GM19239 (cell line): ENCODE results near the gene LNPEP.
A peak's percentile ranks its signal among the peaks of the same experiment; 100 is the strongest.

Experiments used
- DNase-seq: peaks from one replicate; pipeline ENCODE4 v3.0.0; 2011; ENCODE audit warnings: low spot score; ENCODE audit not compliant: insufficient read length
- FAIRE-seq: peaks from 2 replicates; lab custom pipeline; 2011; peaks lifted over from hg19 to GRCh38; lab: Jason Lieb, UNC

Gene LNPEP

DNA sequence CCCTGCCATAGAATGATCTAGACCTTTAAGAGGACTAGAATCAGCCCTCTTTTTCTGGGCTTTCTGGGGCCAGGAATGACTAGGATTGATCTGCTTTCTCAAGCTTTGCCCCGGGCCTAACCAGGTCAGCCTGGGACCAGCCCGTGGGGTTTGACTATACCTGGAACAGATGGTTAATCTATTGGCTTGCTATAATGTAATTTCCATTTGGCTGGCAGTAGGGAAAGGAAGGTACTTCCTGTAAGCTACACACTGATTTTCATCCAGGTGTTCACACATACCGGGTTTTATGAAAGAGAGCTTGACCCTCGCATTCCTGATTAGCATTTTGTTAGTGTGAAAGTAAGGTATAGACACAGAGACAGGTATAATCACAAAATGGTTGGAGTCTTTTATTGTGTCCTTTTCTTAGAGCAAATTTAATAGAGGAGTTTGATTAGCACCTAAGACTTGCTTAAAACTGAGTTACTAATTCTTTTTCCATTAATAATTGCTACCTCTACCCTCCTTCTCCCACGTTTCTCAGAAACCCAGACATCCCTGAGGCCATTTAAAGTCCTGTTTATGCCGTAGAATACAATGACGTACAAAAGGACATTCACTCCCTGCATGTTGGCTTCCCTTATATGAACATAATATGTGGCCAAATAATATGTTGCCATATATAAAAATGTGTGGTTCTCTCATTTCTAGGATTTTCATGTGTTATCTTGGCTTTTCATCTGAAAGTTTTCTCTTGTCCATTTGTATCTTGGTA is 17.3 kb downstream of the LNPEP start:
- DNase-seq (no peak), FAIRE-seq (no peak)

DNA sequence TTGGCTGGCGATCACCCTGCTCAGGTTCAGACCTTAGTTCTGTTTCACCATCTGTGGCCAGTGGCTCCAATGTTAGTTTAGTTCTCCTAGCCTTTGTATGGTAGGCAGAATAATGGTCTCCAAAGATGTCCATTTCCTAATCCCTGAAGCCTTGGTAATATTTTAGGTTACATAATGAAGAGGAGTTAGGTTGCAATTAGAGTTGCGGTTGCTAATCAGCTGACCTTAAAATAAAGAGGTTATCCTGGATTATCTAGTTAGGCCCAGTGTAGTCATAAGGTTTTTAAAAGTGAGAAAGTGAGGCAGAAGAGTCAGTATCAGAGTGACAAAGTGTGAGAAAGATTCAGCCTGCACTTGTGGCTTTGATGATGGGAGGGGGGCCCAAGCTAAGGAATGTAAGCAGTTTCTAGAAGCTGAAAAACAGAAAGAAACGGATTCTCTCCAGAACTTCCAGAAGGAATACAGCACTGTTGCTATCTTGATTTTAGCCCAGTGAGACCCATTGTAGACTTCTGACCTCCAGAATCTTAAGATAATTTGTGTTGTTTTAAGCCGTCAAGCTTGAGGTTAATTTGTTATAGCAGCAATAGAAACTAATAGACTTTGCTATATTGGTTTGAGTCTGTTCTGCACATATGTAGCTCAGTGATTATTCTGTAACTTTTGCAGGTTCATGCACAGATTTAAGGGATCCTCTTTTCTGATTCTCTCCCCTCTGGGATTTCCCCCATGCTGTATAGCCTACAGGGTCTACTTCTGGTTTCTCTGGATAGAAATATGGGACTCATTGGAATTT is 21.6 kb downstream of the LNPEP start:
- no peak for DNase-seq

DNA sequence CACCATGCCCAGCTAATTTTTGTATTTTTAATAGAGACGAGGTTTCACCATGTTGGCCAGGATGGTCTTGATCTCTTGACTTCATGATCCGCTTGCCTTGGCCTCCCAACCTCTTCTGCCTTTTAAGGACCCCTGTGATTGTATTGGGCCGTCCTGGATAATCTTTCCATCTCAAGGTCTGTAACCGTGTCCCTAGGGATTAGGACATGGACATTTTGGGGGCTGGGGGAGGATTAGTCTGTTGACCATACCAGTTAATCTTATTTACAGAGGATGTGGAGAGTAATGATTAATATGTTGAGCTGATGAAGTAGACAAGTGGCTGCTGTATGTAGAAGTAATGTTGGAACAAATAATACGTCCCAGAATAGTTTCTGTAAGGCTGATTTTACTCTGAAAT is 23.1 kb downstream of the LNPEP start:
- no peak for DNase-seq
- peak; percentile 61 for FAIRE-seq

More for the DNA sequence above, 21.6 kb downstream of the LNPEP start:
- peak; percentile 72 for FAIRE-seq

DNA sequence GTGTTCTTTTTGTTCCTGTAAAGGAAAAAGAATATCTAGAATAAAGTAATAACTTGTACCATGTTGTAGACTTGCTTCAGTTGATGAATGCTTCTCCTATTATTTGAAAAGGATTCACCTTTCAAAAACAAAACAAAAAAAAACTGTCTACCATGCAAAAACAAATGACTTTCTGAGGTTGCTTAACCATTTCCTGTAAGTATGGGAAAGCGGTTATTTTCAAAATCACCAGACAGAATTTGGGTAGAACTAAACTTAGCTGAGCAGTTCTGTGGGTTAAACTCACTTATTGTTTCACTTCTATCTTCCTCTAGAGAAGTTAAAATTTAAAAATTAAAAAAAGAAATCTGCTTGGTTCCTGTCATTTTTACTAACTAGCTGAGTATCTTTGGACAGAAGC is 25.2 kb downstream of the LNPEP start:
- FAIRE-seq (peak; percentile 96), DNase-seq (no peak)

GRCh38 chr5:96962540-96962991 is 26.7 kb downstream of the LNPEP start:
- FAIRE-seq, result peak; percentile 70
- no peak for DNase-seq

- FAIRE-seq, result peak; percentile 95
Measured at GRCh38 chr5:96963267-96963666, 27.4 kb downstream of the LNPEP start.

GRCh38 chr5:96966801-96967200 is 30.9 kb downstream of the LNPEP start:
- DNase-seq, result no peak
- no peak for FAIRE-seq

More at GRCh38 chr5:96963267-96963666, 27.4 kb downstream of the LNPEP start:
- DNase-seq, result no peak

- DNase-seq (no peak), FAIRE-seq (peak; percentile 78)
Measured at GRCh38 chr5:96967400-96967799, 31.5 kb downstream of the LNPEP start.

DNA sequence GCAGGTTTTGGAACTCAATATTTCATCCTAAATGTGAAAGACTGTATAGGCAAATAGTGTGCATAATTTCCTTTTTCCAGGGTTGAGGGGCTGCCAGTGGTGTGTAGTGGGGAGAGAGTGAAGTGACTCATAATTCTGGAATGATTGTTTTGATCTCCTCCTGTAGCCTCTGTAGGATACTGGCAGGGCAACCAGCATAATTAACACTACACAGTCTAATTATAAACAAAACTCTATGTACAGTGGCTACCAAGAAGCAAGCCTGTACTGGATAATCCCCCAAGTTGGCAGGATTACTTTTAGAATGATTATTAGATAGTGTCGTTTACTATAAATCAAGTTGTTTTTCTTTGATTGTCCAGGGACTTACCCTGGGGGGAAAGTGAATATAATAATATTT is 32.2 kb downstream of the LNPEP start:
- FAIRE-seq (no peak), DNase-seq (no peak)

DNA sequence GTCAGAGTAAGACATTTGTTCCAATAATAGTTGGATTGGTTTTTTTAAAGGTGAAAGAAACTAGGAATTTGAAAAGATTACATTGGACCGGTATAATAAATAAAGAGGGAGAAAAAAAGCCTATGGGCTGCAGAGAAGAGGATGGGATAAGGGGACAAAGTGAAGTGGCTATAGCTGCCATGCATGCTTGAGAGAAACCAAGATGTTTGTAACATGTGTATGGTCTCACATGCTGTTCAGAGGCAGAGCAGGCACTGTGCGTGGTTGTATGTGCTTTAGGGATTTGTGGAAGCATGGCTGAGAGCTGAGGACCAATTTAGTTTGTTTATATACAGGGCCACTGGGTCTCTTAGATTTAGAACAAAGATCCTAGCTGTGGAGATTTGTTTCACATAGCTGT is 32.7 kb downstream of the LNPEP start:
- FAIRE-seq, result peak; percentile 84
- DNase-seq, result no peak

DNA sequence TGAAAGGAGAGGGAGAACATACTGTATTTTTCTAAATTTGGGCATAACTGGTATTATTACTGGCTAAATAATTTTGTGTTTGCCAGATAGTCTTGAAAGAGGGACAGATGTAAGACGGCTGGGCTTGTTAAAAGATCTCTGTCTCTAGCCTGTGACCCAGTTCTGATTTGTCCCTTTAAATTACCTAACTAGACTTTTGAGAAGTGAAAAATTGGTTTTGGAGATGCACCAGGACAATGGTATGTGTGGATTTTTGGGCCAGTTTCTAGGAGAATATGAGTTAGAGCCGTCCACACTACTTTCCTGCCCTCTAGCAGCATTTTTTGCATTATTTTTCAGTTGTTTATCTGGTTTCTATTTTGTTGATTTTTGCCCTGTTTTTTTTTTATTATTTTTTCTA is 33.5 kb downstream of the LNPEP start:
- DNase-seq (no peak), FAIRE-seq (no peak)

DNA sequence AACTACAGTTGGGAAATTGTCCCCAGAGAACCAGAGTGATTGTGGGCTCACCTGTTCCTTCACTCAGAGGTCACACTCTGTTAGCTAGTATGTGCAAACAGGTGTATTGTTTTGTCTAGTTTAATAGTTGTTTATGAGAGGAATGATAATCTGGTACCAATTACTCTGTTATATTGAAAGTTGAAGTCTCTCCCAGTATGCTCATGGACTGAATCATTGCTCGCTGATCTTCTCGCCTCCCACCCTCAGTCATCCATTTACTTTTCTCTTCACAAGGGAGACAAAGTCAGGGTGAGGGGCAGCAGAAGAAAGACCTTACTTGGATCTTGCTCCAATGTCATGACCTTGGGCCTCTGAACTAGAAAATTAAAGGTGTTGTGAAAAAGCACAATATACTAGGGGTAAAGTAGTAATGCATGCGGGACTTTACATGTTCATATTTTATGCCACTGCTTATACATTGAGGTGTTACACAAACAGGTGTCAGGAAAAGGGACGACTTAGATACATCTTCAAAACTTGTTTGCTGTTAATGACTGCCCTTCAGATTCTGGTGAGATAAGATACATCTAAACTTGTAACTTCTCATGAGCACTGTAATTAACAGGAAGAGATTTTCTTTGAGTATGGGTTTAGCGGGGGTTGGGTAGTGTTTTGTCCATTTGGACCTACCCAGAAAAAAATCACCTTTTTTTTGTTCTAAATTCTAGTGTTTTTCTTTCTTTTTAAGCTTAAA is 36.9 kb downstream of the LNPEP start:
- FAIRE-seq, result peak; percentile 80

GRCh38 chr5:96973532-96974401 is 37.9 kb downstream of the LNPEP start:
- DNase-seq (no peak), FAIRE-seq (peak; percentile 93)

More for the DNA sequence above, 36.9 kb downstream of the LNPEP start:
- DNase-seq, result no peak

GRCh38 chr5:96975656-96976055 is 39.8 kb downstream of the LNPEP start:
- no peak for FAIRE-seq

GRCh38 chr5:96977228-96977627 is 41.3 kb downstream of the LNPEP start:
- FAIRE-seq (no peak), DNase-seq (no peak)

More at GRCh38 chr5:96975656-96976055, 39.8 kb downstream of the LNPEP start:
- DNase-seq, result no peak

DNA sequence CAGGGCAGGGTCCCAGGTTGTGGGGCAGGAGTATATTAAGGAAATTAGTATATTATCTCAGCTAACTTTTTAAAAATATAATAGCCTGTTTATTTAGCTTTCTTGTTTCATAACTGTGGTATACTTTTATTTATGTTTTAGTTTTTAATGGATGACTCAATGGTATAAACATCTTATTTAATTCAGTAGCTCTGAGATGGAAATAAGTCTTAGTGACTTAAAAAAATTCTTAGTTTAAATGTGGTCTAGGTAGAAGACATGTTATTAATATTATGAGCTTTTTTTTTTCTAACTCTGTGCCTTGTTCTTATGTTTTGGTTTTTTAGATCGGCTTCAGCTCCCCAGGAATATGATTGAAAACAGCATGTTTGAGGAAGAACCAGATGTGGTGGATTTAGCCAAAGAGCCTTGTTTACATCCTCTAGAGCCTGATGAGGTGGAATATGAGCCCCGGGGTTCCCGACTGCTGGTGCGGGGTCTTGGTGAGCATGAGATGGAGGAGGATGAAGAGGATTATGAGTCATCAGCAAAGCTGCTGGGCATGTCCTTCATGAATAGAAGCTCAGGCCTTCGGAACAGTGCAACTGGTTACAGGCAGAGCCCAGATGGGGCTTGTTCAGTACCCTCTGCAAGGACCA is 43.1 kb downstream of the LNPEP start:
- DNase-seq (no peak), FAIRE-seq (no peak)

DNA sequence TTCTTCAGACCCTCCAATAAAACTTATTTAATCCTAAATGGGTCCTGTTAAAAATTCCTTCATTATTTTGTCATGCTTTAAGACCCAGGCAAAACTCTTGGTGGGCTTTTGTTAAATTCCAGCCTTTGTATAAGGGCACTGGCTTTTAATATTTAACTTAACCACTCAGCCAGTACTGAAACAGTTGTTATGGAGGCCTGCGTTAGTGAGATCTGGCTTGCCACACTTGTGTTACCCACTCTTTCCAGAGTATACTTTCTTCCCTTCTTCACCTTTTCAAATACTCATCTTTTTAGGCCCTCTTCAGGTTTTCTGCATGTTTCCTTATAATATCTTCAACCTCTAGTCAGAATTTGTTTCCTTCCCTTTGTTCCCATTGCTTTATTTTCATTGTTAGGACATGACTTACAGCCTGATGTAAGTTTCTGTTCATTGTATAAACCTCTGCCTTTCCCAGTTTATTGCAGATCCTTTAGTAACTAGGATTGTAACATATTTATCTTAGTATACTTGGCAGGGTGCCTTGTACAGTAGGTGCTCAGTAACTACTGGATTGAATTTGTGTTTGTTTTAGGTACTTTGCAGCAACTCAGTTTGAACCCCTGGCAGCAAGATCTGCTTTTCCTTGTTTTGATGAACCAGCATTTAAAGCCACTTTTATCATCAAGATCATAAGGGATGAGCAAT is 48.8 kb downstream of the LNPEP start:
- peak; percentile 87 for FAIRE-seq
- no peak for DNase-seq

DNA sequence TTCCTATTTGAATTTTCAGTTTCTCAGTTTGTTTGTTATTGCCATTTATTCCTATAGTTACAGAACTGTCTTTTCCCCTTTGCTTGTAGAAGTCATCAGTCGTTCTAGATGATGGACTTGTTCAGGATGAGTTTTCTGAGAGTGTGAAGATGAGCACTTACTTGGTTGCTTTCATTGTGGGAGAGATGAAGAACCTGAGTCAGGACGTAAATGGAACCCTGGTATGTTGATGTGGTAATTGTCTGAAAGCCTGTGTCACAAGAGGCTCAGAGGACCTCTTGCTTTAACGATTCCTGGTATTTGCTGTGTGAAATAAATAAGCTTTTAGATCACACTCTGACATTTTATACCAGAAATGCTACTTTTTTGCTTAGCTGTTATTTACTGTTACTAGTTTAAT is 50.6 kb downstream of the LNPEP start:
- FAIRE-seq, result peak; percentile 23
- DNase-seq, result no peak

DNA sequence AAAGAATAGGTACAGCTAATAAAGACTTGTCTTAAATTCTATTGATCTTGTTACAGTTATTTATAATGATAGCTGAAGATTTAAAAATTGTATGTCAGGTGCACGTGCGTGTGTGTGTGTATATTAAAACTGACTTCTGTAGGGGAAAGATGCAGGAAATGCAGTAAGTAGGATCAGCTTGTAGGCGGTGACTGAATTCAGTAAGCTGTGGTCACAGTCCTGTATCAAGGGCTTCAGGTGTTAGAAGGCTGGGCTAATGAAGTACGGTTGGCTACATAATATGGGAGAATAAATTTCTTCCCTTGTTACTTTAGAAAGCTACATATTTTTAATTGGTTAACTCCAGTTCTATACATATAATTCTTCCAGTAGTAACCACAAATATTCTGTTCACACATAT is 54.2 kb downstream of the LNPEP start:
- DNase-seq (no peak), FAIRE-seq (peak; percentile 4)
